ENCODE results near the gene BGLAP.

BGLAP gene

DNA sequence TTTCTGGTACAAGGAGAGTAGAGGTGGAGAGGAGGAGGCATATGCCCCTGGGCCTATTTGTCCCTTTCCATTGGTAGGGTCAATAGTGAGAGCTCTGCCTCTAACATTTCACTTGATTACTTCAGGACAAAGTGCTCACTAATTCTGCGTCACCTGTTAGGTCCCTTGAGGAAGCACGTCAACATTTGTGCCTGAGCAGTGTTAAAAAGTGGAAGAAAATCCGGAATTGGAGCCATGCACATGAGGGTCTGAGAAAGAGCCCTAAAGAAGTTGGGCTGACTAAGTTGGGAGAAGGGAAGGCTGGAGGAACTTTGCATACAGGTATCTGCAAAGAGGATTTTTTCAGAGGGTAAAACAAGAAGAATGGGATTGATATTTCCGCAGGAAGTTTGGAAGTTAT is 46.1 kb upstream of the BGLAP start:
- Histone ChIP-seq H3K27ac (ENCODE audit: low read length) (no peak overlapping the region), H3K9ac (ENCODE audit: low read length) (no peak overlapping the region), H3K4me2 (ENCODE audit: low read length) (no peak overlapping the region), H3K27me3 (ENCODE audit: low read depth, low read length) (no peaks in the 10 kb centered on the region), H3K4me1 (ENCODE audit: low read length) (peaks cover 17% of the 10 kb centered on the region), H3K4me3 (ENCODE audit: low read length) (no peak overlapping the region), H3K36me3 (replicated peaks; ENCODE audit: low read depth, low read length) (peaks cover 13% of the 10 kb centered on the region), H3K79me2 (ENCODE audit: low read length) (peaks cover 40% of the 10 kb centered on the region), H3K9me3 (ENCODE audit: insufficient read depth, low read length) (no peaks in the 10 kb centered on the region), H4K20me1 (ENCODE audit: insufficient read depth, low read length) (no peaks in the 10 kb centered on the region), H2AFZ (ENCODE audit: low read depth, low read length) (no peak overlapping the region)
- no peak for TF ChIP-seq EZH2phosphoT487 (IDR thresholded peaks at IDR 0.05; ENCODE audit: low read depth)
- TF ChIP-seq, protein P1, sequence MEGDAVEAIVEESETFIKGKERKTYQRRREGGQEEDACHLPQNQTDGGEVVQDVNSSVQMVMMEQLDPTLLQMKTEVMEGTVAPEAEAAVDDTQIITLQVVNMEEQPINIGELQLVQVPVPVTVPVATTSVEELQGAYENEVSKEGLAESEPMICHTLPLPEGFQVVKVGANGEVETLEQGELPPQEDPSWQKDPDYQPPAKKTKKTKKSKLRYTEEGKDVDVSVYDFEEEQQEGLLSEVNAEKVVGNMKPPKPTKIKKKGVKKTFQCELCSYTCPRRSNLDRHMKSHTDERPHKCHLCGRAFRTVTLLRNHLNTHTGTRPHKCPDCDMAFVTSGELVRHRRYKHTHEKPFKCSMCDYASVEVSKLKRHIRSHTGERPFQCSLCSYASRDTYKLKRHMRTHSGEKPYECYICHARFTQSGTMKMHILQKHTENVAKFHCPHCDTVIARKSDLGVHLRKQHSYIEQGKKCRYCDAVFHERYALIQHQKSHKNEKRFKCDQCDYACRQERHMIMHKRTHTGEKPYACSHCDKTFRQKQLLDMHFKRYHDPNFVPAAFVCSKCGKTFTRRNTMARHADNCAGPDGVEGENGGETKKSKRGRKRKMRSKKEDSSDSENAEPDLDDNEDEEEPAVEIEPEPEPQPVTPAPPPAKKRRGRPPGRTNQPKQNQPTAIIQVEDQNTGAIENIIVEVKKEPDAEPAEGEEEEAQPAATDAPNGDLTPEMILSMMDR (IDR thresholded peaks at IDR 0.05; ENCODE audit: low read depth, low read length): no peak

DNA sequence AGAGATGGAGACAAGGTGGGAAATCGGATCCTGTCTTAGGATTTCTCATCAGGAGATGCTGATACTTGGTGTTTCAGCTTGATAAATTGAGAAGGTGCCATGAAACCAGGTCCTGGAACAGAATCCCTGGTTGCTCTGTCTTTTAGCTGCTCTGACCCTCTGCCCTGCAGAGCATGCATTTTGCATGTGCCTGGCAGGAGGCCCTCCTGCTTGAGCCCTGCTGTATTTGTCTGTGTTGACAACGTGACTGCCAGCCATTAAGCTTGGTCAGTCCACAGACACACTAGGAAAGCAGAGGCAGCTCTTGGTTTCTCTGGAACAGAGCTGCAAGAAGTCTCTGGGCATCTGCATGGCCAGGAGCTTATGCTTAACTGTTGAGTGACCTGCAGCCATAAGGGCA is 45.5 kb upstream of the BGLAP start:
- no peaks in the 10 kb centered on the region for H3K9me3 ChIP-seq (ENCODE audit: insufficient read depth, low read length)
- TF ChIP-seq, protein P1 (IDR thresholded peaks at IDR 0.05; ENCODE audit: low read depth, low read length): no peak
- TF ChIP-seq EZH2phosphoT487 (IDR thresholded peaks at IDR 0.05; ENCODE audit: low read depth): no peak
- H3K9ac ChIP-seq (ENCODE audit: low read length): no peak overlapping the region
- H3K4me1 ChIP-seq (ENCODE audit: low read length): peaks cover 17% of the 10 kb centered on the region
- no peak overlapping the region for H3K27ac ChIP-seq (ENCODE audit: low read length)
- no peaks in the 10 kb centered on the region for H4K20me1 ChIP-seq (ENCODE audit: insufficient read depth, low read length)
- H3K36me3 ChIP-seq (replicated peaks; ENCODE audit: low read depth, low read length): peaks cover 13% of the 10 kb centered on the region
- H3K4me3 ChIP-seq (ENCODE audit: low read length): no peak overlapping the region
- no peaks in the 10 kb centered on the region for H3K27me3 ChIP-seq (ENCODE audit: low read depth, low read length)
- peaks cover 40% of the 10 kb centered on the region for H3K79me2 ChIP-seq (ENCODE audit: low read length)
- H2AFZ ChIP-seq (ENCODE audit: low read depth, low read length): no peak overlapping the region
- H3K4me2 ChIP-seq (ENCODE audit: low read length): no peak overlapping the region

DNA sequence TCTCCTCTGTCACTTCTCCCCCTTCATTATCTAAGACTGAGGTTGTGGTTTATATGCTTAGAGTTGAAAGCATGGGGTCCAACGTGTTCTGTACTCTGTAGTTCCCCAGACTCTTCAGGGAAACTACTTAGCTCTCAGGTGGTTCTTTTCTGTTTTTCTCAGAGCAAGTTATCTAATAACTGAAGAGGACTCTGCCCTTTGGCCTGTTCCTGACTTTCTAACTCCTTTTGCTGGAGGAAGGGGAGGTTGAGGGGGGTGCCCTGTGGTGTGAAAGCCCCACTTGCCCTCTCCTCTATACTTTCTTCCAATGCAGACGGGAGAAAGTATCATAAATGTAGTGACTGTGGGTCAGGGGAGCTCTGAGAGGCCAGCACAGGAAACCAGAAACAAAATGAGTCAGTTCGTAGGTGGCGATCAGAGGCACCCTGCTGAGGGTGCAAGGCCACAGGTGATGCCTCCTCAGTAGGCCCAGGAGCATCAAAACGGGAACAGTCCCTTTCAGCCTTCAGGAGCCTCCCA is 43.1 kb upstream of the BGLAP start:
- Histone ChIP-seq H3K27ac (ENCODE audit: low read length) (no peak overlapping the region), H3K4me2 (ENCODE audit: low read length) (no peak overlapping the region), H4K20me1 (ENCODE audit: insufficient read depth, low read length) (no peaks in the 10 kb centered on the region), H2AFZ (ENCODE audit: low read depth, low read length) (no peak overlapping the region), H3K27me3 (ENCODE audit: low read depth, low read length) (no peaks in the 10 kb centered on the region), H3K9me3 (ENCODE audit: insufficient read depth, low read length) (no peaks in the 10 kb centered on the region), H3K4me3 (ENCODE audit: low read length) (no peak overlapping the region), H3K4me1 (ENCODE audit: low read length) (peaks cover 12% of the 10 kb centered on the region), H3K79me2 (ENCODE audit: low read length) (peaks cover 38% of the 10 kb centered on the region), H3K9ac (ENCODE audit: low read length) (no peak overlapping the region), H3K36me3 (replicated peaks; ENCODE audit: low read depth, low read length) (peaks cover 20% of the 10 kb centered on the region)
- TF ChIP-seq, protein P1 (IDR thresholded peaks at IDR 0.05; ENCODE audit: low read depth, low read length): no peak
- TF ChIP-seq EZH2phosphoT487 (IDR thresholded peaks at IDR 0.05; ENCODE audit: low read depth): no peak

DNA sequence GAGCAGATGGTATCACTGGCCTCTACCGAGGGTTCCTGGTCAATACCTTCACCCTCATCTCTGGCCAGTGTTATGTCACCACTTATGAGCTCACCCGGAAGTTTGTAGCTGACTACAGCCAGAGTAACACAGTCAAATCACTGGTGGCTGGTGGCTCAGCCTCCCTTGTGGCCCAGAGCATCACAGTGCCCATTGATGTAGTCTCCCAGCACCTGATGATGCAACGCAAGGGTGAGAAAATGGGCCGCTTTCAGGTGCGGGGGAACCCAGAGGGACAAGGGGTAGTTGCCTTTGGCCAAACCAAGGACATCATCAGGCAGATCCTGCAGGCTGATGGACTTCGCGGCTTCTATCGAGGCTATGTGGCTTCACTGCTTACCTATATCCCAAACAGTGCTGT is 41.9 kb upstream of the BGLAP start:
- Histone ChIP-seq H3K27me3 (ENCODE audit: low read depth, low read length) (no peaks in the 10 kb centered on the region), H2AFZ (ENCODE audit: low read depth, low read length) (no peak overlapping the region), H4K20me1 (ENCODE audit: insufficient read depth, low read length) (no peaks in the 10 kb centered on the region), H3K4me3 (ENCODE audit: low read length) (no peak overlapping the region), H3K9ac (ENCODE audit: low read length) (no peak overlapping the region), H3K36me3 (replicated peaks; ENCODE audit: low read depth, low read length) (peaks cover 20% of the 10 kb centered on the region), H3K4me2 (ENCODE audit: low read length) (no peak overlapping the region), H3K27ac (ENCODE audit: low read length) (no peak overlapping the region), H3K9me3 (ENCODE audit: insufficient read depth, low read length) (no peaks in the 10 kb centered on the region), H3K79me2 (ENCODE audit: low read length) (peaks cover 27% of the 10 kb centered on the region), H3K4me1 (ENCODE audit: low read length) (peaks cover 6% of the 10 kb centered on the region; the same call in 1 of the 2 replicates)
- no peak for TF ChIP-seq EZH2phosphoT487 (IDR thresholded peaks at IDR 0.05; ENCODE audit: low read depth)
- TF ChIP-seq, protein P1 (IDR thresholded peaks at IDR 0.05; ENCODE audit: low read depth, low read length): no peak

Data from OCI-LY3 (cell line).